WTC11 (cell line): ENCODE data around the gene RNF128. TPM values are rescaled to one million over a fixed set of nuclear protein-coding genes. Genes with fewer than 3 reads are reported as not detected.

ENCODE experiments used
- ATAC-seq: fragments of 200-7000 bp; cut with Tn5 transposase; 2 replicates; pipeline ENCODE4 v1.10.0; 2021; ENCODE audit warnings: mild to moderate bottlenecking, moderate library complexity
- CTCF ChIA-PET: fragments of 300-600 bp; sonication (Branson Sonifier 250); formaldehyde crosslinking; loops from one replicate; lab custom pipeline; 2021; ENCODE audit warnings: antibody characterized with exemption; lab: Charles Lee
- POLR2A ChIA-PET: fragments of 350-600 bp; sonication (Branson Sonifier 250); formaldehyde crosslinking; loops from one replicate; lab custom pipeline; 2021; ENCODE audit warnings: antibody characterized with exemption; lab: Charles Lee
- DNase-seq: peaks from one replicate; pipeline ENCODE4 v3.0.0; 2021; ENCODE audit warnings: low spot score
- H3K27ac Mint-ChIP-seq: 2 replicates; pipeline ENCODE4 v1.8.0; 2021; ENCODE audit warnings: mixed read lengths
- H3K27me3 Mint-ChIP-seq: 2 replicates; pipeline ENCODE4 v1.8.0; 2021; ENCODE audit warnings: low read depth, mild to moderate bottlenecking, moderate library complexity, mixed read lengths
- H3K36me3 Mint-ChIP-seq: 2 replicates; pipeline ENCODE4 v1.8.0; 2021; ENCODE audit warnings: mixed read lengths
- H3K4me1 Mint-ChIP-seq: 2 replicates; pipeline ENCODE4 v1.8.0; 2022; ENCODE audit warnings: mixed read lengths
- H3K4me3 Mint-ChIP-seq: 2 replicates; pipeline ENCODE4 v1.8.0; 2021; ENCODE audit warnings: mild to moderate bottlenecking, moderate library complexity, mixed read lengths
- H3K9me3 Mint-ChIP-seq: 2 replicates; pipeline ENCODE4 v1.8.0; 2021; ENCODE audit warnings: mixed read lengths
- ATF1 ChIP-seq: sonication (generic); formaldehyde crosslinking; IDR thresholded peaks from 2 replicates; pipeline ENCODE4 v1.8.1; 2023; ENCODE audit warnings: mild to moderate bottlenecking, moderate library complexity, missing genetic modification reagents
- CREB1 ChIP-seq: sonication (generic); formaldehyde crosslinking; IDR thresholded peaks from 2 replicates; pipeline ENCODE4 v1.8.0; 2023; ENCODE audit warnings: mild to moderate bottlenecking, missing genetic modification reagents
- FOXK1 ChIP-seq: sonication (generic); formaldehyde crosslinking; IDR thresholded peaks from 2 replicates; pipeline ENCODE4 v1.8.0; 2022; ENCODE audit warnings: mild to moderate bottlenecking, moderate library complexity, missing genetic modification reagents
- SMAD3 ChIP-seq: sonication (generic); formaldehyde crosslinking; IDR thresholded peaks from 2 replicates; pipeline ENCODE4 v1.8.0; 2022; ENCODE audit warnings: missing genetic modification reagents, mild to moderate bottlenecking, borderline replicate concordance
- SMAD4 ChIP-seq: sonication (generic); formaldehyde crosslinking; IDR thresholded peaks from 2 replicates; pipeline ENCODE4 v1.8.0; 2022; ENCODE audit warnings: mild to moderate bottlenecking, missing genetic modification reagents
- ZBTB21 ChIP-seq: sonication (generic); formaldehyde crosslinking; IDR thresholded peaks from 2 replicates; pipeline ENCODE4 v1.8.1; 2023; ENCODE audit warnings: mild to moderate bottlenecking, missing genetic modification reagents, borderline replicate concordance
- ZNF138 ChIP-seq: sonication (generic); formaldehyde crosslinking; conservative IDR thresholded peaks from 2 replicates; pipeline ENCODE4 v1.8.1; 2022; ENCODE audit warnings: mild to moderate bottlenecking, moderate library complexity, missing genetic modification reagents
- ZNF263 ChIP-seq: sonication (generic); formaldehyde crosslinking; IDR thresholded peaks from 2 replicates; pipeline ENCODE4 v1.8.1; 2022; ENCODE audit warnings: low read depth, mild to moderate bottlenecking, moderate library complexity, missing genetic modification reagents
- ZNF317 ChIP-seq: sonication (generic); formaldehyde crosslinking; IDR thresholded peaks from 2 replicates; pipeline ENCODE4 v1.8.1; 2023; ENCODE audit warnings: low read depth, mild to moderate bottlenecking, moderate library complexity, missing genetic modification reagents, borderline replicate concordance
- ZNF416 ChIP-seq: fragments of 250-450 bp; sonication (Bioruptor Pico); IDR thresholded peaks from 2 replicates; pipeline ENCODE4 v1.9.0; 2021; ENCODE audit warnings: mild to moderate bottlenecking, inconsistent platforms
- total RNA-seq: library from RNA; stranded (reverse); gene quantifications from 3 replicates; pipeline ENCODE4 v1.2.3, GENCODE V29; 2021
- TF ChIP-seq, protein P1 (sequence below): fragments of 250-450 bp; sonication (Bioruptor Pico); conservative IDR thresholded peaks from 2 replicates; pipeline ENCODE4 v1.9.0; 2021; ENCODE audit warnings: mild to moderate bottlenecking
- TF ChIP-seq, protein P2 (sequence below): fragments of 250-450 bp; sonication (Bioruptor Pico); IDR thresholded peaks from 2 replicates; pipeline ENCODE4 v1.9.0; 2021; ENCODE audit warnings: mild to moderate bottlenecking, borderline replicate concordance
- TF ChIP-seq, protein P3 (sequence below): sonication (generic); formaldehyde crosslinking; IDR thresholded peaks from 2 replicates; pipeline ENCODE4 v1.8.0; 2023; ENCODE audit warnings: missing genetic modification reagents
- TF ChIP-seq, protein P4 (sequence below): sonication (generic); formaldehyde crosslinking; IDR thresholded peaks from 2 replicates; pipeline ENCODE4 v1.8.1; 2022; ENCODE audit warnings: low read depth, mild to moderate bottlenecking, moderate library complexity, missing genetic modification reagents, borderline replicate concordance
- TF ChIP-seq, protein P5 (sequence below): sonication (generic); formaldehyde crosslinking; IDR thresholded peaks from 2 replicates; pipeline ENCODE4 v1.8.0; 2023; ENCODE audit warnings: mild to moderate bottlenecking, missing genetic modification reagents
- TF ChIP-seq, protein P6 (sequence below): sonication (generic); formaldehyde crosslinking; IDR thresholded peaks from 2 replicates; pipeline ENCODE4 v1.8.0; 2022; ENCODE audit warnings: missing genetic modification reagents
- TF ChIP-seq, protein P7 (sequence below): fragments of 250-450 bp; sonication (Bioruptor Pico); IDR thresholded peaks from 2 replicates; pipeline ENCODE4 v1.9.0; 2021; ENCODE audit warnings: mild to moderate bottlenecking
- TF ChIP-seq, protein P8 (sequence below): fragments of 250-450 bp; sonication (Bioruptor Pico); IDR thresholded peaks from 2 replicates; pipeline ENCODE4 v2.1.2; 2022; ENCODE audit warnings: mild to moderate bottlenecking, moderate library complexity
- TF ChIP-seq, protein P9 (sequence below): fragments of 250-450 bp; sonication (Bioruptor Pico); IDR thresholded peaks from 2 replicates; pipeline ENCODE4 v1.9.0; 2021; ENCODE audit warnings: moderate library complexity, mild to moderate bottlenecking, inconsistent platforms, borderline replicate concordance

The RNF128 gene
- total RNA-seq, 1 experiment from 2014 or later, result 1.0 TPM

DNA sequence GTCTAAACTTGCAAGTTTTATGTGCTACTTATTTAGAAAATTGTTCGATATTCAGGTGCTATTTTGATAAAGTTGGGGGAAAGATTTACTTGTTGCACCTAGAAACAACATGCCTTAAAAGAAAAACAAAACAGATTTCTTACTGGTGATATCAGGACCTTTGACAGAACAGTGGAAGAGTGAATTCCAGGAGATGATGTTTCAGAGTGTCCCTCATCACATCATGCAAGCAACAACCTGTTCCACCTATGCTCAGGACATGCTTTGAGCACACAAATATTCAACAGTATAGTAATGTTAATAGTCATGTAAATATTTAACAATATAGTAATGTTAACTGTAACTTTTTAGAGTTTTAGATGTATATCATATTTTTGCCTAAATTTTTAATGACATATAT lies 23.9 kb upstream of the RNF128 start:
- Mint-ChIP-seq H3K9me3 (no peaks in the 10 kb centered on the region), H3K27me3 (no peaks in the 10 kb centered on the region), H3K36me3 (no peaks in the 10 kb centered on the region), H3K4me1 (peaks cover 3% of the 10 kb centered on the region; the same call in 1 of the 2 replicates), H3K4me3 (no peak overlapping the region), H3K27ac (no peak overlapping the region)
- no peak for DNase-seq
- TF ChIP-seq, protein P1, sequence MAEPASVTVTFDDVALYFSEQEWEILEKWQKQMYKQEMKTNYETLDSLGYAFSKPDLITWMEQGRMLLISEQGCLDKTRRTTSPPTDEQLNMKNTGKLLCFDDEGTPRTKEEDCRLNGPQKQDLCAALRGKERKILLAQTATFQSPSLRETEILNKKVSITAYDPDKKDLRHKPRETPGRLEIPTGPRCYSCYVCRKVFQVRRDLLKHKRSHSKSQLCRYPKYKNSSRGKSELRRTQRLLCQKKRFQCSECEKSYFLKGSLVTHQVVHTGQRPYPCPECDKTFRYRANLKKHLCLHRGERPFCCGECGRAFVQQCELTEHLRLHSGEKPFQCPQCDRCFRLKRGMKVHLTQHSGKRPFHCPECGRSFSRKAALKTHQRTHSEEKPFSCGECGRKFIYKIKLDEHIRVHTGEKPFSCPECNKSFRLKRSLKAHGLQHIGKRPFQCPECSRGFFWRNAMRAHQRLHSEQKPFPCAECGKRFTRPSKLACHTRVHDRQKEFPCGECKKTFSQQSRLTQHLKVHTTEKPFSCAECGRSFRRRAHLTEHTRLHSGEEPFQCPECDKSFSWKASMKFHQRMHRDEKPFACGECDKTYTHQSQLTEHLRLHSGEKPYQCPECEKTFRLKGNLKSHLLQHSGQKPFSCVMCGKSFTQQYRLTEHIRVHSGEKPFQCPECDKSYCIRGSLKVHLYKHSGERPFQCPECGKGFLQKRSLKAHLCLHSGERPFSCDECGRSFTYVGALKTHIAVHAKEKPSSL (CRISPR knock-in tag), result no peak
- TF ChIP-seq ZBTB21 (CRISPR knock-in tag), result no peak
- TF ChIP-seq, protein P2, sequence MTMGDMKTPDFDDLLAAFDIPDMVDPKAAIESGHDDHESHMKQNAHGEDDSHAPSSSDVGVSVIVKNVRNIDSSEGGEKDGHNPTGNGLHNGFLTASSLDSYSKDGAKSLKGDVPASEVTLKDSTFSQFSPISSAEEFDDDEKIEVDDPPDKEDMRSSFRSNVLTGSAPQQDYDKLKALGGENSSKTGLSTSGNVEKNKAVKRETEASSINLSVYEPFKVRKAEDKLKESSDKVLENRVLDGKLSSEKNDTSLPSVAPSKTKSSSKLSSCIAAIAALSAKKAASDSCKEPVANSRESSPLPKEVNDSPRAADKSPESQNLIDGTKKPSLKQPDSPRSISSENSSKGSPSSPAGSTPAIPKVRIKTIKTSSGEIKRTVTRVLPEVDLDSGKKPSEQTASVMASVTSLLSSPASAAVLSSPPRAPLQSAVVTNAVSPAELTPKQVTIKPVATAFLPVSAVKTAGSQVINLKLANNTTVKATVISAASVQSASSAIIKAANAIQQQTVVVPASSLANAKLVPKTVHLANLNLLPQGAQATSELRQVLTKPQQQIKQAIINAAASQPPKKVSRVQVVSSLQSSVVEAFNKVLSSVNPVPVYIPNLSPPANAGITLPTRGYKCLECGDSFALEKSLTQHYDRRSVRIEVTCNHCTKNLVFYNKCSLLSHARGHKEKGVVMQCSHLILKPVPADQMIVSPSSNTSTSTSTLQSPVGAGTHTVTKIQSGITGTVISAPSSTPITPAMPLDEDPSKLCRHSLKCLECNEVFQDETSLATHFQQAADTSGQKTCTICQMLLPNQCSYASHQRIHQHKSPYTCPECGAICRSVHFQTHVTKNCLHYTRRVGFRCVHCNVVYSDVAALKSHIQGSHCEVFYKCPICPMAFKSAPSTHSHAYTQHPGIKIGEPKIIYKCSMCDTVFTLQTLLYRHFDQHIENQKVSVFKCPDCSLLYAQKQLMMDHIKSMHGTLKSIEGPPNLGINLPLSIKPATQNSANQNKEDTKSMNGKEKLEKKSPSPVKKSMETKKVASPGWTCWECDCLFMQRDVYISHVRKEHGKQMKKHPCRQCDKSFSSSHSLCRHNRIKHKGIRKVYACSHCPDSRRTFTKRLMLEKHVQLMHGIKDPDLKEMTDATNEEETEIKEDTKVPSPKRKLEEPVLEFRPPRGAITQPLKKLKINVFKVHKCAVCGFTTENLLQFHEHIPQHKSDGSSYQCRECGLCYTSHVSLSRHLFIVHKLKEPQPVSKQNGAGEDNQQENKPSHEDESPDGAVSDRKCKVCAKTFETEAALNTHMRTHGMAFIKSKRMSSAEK (CRISPR knock-in tag), result no peak
- TF ChIP-seq ZNF317 (CRISPR knock-in tag), result no peak
- TF ChIP-seq, protein P3, sequence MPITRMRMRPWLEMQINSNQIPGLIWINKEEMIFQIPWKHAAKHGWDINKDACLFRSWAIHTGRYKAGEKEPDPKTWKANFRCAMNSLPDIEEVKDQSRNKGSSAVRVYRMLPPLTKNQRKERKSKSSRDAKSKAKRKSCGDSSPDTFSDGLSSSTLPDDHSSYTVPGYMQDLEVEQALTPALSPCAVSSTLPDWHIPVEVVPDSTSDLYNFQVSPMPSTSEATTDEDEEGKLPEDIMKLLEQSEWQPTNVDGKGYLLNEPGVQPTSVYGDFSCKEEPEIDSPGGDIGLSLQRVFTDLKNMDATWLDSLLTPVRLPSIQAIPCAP (CRISPR knock-in tag), result no peak
- TF ChIP-seq SMAD3 (CRISPR knock-in tag), result no peak
- TF ChIP-seq FOXK1 (CRISPR knock-in tag), result no peak
- TF ChIP-seq ATF1 (CRISPR knock-in tag), result no peak
- TF ChIP-seq, protein P4, sequence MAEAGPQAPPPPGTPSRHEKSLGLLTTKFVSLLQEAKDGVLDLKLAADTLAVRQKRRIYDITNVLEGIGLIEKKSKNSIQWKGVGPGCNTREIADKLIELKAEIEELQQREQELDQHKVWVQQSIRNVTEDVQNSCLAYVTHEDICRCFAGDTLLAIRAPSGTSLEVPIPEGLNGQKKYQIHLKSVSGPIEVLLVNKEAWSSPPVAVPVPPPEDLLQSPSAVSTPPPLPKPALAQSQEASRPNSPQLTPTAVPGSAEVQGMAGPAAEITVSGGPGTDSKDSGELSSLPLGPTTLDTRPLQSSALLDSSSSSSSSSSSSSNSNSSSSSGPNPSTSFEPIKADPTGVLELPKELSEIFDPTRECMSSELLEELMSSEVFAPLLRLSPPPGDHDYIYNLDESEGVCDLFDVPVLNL (CRISPR knock-in tag), result no peak
- TF ChIP-seq, protein P5, sequence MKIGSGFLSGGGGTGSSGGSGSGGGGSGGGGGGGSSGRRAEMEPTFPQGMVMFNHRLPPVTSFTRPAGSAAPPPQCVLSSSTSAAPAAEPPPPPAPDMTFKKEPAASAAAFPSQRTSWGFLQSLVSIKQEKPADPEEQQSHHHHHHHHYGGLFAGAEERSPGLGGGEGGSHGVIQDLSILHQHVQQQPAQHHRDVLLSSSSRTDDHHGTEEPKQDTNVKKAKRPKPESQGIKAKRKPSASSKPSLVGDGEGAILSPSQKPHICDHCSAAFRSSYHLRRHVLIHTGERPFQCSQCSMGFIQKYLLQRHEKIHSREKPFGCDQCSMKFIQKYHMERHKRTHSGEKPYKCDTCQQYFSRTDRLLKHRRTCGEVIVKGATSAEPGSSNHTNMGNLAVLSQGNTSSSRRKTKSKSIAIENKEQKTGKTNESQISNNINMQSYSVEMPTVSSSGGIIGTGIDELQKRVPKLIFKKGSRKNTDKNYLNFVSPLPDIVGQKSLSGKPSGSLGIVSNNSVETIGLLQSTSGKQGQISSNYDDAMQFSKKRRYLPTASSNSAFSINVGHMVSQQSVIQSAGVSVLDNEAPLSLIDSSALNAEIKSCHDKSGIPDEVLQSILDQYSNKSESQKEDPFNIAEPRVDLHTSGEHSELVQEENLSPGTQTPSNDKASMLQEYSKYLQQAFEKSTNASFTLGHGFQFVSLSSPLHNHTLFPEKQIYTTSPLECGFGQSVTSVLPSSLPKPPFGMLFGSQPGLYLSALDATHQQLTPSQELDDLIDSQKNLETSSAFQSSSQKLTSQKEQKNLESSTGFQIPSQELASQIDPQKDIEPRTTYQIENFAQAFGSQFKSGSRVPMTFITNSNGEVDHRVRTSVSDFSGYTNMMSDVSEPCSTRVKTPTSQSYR (CRISPR knock-in tag), result no peak
- TF ChIP-seq, protein P6, sequence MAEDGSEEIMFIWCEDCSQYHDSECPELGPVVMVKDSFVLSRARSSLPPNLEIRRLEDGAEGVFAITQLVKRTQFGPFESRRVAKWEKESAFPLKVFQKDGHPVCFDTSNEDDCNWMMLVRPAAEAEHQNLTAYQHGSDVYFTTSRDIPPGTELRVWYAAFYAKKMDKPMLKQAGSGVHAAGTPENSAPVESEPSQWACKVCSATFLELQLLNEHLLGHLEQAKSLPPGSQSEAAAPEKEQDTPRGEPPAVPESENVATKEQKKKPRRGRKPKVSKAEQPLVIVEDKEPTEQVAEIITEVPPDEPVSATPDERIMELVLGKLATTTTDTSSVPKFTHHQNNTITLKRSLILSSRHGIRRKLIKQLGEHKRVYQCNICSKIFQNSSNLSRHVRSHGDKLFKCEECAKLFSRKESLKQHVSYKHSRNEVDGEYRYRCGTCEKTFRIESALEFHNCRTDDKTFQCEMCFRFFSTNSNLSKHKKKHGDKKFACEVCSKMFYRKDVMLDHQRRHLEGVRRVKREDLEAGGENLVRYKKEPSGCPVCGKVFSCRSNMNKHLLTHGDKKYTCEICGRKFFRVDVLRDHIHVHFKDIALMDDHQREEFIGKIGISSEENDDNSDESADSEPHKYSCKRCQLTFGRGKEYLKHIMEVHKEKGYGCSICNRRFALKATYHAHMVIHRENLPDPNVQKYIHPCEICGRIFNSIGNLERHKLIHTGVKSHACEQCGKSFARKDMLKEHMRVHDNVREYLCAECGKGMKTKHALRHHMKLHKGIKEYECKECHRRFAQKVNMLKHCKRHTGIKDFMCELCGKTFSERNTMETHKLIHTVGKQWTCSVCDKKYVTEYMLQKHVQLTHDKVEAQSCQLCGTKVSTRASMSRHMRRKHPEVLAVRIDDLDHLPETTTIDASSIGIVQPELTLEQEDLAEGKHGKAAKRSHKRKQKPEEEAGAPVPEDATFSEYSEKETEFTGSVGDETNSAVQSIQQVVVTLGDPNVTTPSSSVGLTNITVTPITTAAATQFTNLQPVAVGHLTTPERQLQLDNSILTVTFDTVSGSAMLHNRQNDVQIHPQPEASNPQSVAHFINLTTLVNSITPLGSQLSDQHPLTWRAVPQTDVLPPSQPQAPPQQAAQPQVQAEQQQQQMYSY, result no peak
- TF ChIP-seq ZNF263 (CRISPR knock-in tag), result no peak
- TF ChIP-seq, protein P7, sequence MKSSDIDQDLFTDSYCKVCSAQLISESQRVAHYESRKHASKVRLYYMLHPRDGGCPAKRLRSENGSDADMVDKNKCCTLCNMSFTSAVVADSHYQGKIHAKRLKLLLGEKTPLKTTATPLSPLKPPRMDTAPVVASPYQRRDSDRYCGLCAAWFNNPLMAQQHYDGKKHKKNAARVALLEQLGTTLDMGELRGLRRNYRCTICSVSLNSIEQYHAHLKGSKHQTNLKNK (CRISPR knock-in tag), result no peak
- no peak for TF ChIP-seq CREB1 (CRISPR knock-in tag)
- no peak for TF ChIP-seq ZNF416 (CRISPR knock-in tag)
- TF ChIP-seq, protein P8, sequence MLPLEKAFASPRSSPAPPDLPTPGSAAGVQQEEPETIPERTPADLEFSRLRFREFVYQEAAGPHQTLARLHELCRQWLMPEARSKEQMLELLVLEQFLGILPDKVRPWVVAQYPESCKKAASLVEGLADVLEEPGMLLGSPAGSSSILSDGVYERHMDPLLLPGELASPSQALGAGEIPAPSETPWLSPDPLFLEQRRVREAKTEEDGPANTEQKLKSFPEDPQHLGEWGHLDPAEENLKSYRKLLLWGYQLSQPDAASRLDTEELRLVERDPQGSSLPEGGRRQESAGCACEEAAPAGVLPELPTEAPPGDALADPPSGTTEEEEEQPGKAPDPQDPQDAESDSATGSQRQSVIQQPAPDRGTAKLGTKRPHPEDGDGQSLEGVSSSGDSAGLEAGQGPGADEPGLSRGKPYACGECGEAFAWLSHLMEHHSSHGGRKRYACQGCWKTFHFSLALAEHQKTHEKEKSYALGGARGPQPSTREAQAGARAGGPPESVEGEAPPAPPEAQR (CRISPR knock-in tag), result no peak
- no peak for TF ChIP-seq ZNF138 (CRISPR knock-in tag)
- TF ChIP-seq, protein P9, sequence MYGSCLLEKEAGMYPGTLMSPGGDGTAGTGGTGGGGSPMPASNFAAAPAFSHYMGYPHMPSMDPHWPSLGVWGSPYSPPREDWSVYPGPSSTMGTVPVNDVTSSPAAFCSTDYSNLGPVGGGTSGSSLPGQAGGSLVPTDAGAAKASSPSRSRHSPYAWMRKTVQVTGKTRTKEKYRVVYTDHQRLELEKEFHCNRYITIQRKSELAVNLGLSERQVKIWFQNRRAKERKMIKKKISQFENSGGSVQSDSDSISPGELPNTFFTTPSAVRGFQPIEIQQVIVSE (CRISPR knock-in tag), result no peak
- no peak for TF ChIP-seq SMAD4 (CRISPR knock-in tag)
- ChIA-PET CTCF (no interaction called here), POLR2A (no interaction called here)
- no peak for ATAC-seq
